IPS-NIHi11 (cell line): ENCODE results near the gene AACS.
"Not testable (repeated sequence)": the region's sequence is repeated elsewhere in the genome, so short reads cannot be mapped to it uniquely, and the experiment has no call there.

Experiments used
- DNase-seq: peaks from one replicate; pipeline ENCODE4 v3.0.0; 2012; ENCODE audit warnings: mixed read lengths, low spot score

AACS gene

GRCh38 chr12:125057708-125058107 lies 7.5 kb upstream of the AACS start:
- no peak for DNase-seq

DNA sequence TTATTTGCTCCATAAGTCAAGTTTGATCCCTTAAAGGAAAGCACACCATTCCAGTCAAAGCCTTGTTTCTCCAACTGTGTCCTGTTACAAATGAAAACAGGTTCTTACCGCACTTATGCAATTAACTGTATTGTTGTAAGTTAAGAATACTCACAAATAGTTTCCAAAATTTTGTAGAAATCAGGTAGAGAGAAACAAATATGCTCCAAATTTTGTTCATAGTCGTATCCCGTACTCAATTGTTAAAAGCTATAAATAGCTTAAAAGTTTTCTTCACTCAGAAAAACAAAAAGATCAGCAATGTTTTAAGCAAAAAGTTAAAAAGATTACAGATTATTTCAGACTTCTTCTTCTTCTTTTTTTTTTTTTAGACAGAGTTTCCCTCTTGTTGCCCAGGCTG lies 4.0 kb upstream of the AACS start:
- no peak for DNase-seq

DNA sequence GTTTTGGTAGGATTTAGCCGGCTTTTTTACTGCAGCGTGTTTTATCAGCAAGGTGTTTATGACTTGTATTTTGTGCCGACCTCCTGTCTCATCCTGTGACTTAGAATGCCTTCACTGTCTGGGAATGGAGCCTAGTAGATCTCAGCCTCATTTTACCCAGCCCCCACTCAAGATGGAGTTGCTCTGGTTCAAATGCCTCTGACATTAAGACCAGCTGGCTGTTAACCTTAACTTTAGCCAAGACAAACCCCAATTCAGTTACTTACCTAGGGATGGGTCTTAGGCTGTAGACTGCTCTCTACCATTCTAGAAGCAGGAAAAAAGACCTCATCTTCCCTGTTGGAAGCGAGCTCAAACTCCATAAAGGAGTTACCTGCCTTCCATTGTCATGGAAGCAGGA lies 1.7 kb upstream of the AACS start:
- not testable (repeated sequence) for DNase-seq

- no peak for DNase-seq
These were observed 743 bp upstream of the AACS start for GRCh38 chr12:125064492-125064891.

GRCh38 chr12:125065919-125066570 lies 810 bp downstream of the AACS start:
- no peak for DNase-seq

- DNase-seq = no peak
These were observed 3.2 kb downstream of the AACS start for GRCh38 chr12:125068391-125068790.

DNA sequence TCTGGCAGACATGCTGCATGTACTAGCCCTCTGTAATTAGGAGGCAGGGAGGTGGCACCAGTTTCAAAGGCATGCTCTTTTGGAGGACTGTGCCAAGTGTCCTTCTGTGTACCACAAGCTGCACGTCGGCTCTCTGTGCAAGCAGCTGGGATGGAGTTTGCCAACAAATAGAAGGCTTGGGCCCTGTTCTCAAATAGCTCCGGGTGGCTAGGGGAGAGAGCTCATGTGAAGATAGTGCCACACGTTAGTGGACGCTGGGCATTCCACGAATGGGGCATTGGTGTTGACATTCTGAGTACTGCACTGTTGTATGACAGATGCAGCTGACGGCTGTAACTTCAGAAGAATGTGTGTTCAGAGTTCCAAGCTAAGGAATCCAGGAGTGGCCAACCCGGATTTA lies 4.4 kb downstream of the AACS start:
- DNase-seq = no peak

- no peak for DNase-seq
These were observed 4.9 kb downstream of the AACS start for GRCh38 chr12:125070112-125070511.

DNA sequence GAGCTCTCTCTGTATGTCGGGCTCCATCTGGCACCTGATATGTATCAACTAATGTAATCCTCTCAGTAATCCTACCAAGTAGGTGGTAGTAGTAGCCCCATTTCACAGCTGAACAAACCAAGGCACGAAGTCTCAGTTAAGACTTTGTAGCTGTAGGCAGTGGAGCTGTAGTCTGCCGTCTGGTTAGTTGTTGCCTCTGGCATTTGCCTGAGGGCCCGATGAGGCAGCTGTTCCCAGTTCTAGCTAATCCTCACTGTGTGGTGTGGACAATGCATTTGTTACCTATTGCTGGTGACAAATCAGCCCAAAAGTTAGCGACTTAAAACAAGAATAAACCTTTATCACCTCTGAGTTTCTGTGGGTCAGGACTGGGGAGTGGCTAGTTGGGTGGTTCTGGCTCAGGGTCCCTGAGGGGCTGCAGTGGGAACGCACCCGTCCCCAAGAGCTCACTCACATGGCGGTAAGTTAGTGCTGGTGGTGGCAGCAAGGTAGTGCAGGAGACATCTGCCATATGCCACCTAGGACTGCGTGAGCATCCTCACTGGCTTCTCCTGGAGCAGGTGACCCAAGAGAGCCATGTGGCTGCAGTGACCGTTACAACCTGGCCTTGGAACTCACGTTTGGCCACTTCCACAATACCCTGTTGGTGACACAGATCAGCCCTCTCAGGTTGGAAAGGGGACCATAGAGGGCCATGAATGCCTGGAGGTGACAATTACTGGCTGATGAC lies 5.6 kb downstream of the AACS start:
- no peak for DNase-seq

DNA sequence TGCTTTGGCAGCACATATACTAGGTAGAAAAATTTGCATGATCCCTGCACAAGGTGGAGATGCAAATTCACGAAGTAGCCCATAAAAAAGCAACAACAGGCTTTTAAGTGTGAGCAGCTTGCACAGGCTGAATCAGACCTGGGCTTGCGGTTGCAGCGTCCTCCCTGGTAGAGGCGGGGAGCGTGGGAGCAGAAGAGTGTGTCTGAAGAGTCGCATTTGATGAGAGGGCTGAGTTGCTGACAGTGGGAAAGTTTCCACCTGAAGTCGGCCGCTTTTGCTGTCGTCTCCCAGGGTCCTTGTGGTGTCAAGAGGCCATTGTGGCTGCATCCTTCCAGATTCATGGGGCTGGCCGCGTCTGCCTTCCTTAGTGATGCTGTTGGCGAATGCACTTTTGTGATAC lies 6.2 kb downstream of the AACS start:
- DNase-seq = no peak

DNA sequence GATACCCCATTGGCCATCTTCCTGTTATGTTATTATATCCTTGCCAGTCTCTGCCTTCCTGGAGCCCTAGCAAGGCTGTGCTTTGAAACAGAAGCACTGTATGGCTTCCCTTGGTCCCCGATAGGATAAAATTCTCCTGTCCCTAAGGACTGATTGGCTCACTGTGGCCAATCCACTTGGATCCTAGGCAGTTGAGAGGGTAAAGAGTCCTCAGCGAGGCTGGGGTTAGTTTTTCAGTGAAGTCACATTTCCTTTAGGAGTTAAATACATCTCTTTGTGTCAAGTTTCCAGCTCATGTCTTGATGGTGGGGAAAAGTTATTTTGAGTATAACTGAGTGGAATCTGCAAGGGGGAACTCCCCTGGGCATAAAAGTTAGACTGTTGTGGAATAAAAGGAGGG lies 7.3 kb downstream of the AACS start:
- DNase-seq = no peak

- not testable (repeated sequence) for DNase-seq
These were observed 9.1 kb downstream of the AACS start for GRCh38 chr12:125074294-125074693.

DNA sequence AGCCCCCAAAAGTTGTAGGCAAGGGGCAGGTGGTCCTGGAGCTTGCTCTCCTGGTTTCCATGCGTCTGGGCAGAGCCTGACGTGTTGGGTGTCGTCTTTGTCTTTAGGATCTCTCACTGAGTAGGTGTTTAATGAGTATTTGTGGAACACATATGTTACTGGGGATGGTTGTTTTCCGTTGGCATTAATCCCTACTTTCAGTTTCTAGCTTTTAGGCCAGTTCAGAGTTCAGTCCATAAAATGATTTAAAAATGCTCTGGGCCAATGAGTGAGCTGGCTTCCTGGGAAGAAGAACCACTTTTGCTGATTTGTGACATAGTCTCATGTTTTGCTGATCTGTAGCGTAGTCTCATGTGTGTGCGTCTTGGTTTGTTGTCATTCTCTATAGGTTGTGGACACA lies 10.9 kb downstream of the AACS start:
- DNase-seq = no peak

DNA sequence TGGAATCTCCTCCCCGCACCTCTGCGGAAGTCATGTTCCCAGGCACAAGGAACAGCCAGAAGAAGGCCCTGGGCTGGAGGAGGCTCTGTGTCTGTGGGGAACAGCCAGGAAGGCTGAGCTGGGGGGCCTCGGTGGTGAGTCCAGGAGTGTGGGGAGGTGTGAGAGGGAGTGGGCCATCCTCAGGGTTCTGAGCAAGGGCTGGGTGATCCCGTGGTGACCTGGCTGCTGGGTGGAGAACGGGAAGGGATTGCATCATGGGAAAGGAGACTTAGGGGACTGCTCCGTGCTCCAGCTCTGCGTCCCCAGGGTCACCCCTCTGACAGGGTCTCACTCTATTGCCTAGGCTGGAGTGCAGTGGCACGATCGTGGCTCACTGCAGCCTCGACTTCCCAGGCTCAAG lies 13.8 kb downstream of the AACS start:
- no peak for DNase-seq

GRCh38 chr12:125079648-125080645 lies 14.7 kb downstream of the AACS start:
- DNase-seq = no peak

DNA sequence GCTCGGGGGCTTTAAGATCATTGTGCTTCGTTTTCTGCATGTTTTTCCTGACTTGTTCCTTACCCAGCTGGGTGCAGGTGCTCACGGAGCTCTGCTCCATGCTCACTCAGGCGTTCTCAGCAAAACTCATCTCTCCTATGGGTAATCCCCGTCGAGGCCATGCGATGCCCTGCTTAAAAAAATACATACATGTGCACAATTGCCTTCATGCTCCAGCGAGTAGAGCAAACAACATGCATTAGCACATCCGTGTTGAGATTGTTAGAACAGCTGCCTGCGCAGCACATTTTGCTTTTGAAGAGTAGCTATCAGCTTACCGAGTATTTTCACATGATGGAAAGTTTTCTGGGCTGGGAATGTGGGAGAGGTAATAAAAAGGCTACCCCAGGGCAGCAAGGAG lies 16.2 kb downstream of the AACS start:
- no peak for DNase-seq

- no peak for DNase-seq
These were observed 17.8 kb downstream of the AACS start for GRCh38 chr12:125083072-125083471.

DNA sequence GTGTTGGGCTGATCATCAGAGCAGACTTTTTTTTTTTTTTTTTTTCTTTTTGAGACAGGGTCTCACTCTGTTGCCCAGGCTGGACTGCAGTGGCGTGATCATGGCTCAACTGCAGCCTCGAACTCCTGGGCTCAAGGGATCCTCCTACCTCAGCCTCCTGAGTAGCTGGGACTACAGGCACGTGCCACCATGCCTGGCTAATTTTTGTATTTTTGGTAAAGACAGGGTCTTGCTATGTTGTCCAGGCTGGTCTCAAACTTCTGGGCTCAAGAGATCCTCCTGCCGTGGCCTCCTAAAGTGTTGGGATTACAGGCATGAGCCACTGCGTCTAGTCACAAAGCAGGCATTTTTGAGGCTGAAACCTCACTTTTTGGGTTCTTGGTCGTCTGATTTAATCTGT lies 23.0 kb downstream of the AACS start:
- DNase-seq = not testable (repeated sequence)

DNA sequence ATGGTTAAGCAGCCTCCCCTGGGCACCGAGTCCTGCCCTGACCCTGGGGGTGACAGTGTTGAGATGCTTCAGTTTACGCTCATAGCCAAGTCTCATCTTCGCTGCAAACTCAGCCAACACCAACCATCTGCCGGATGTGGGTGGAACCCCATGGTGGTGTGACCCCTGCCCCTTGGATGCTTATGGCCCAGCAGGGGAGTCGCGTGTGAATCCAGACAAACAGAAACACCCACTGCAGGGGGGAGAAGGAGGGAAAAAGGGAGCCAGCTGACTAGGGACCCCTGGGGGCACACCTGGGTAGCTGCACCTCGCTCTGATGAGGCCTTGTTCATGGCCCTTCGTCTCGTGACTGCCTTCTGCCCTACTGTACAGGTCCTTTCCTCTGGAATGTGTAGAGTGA lies 23.8 kb downstream of the AACS start:
- peak; percentile 69 for DNase-seq

DNA sequence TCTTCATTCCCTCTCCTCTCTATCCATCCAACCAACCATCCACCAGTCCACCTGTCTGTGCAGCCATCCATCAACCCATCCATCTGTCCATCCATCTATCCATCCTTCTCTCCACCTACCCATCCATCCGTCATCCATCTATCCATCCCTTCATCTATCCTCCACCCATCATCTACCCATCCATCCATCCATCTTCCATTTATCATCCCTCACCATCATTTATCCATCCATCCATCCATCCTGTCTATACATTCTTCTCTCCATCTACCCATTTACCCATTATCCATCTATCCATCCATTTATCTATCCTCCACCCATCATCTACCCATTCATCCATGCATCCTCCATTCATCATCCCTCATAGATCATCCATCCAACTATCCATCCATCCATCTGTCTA lies 24.4 kb downstream of the AACS start:
- DNase-seq = no peak

DNA sequence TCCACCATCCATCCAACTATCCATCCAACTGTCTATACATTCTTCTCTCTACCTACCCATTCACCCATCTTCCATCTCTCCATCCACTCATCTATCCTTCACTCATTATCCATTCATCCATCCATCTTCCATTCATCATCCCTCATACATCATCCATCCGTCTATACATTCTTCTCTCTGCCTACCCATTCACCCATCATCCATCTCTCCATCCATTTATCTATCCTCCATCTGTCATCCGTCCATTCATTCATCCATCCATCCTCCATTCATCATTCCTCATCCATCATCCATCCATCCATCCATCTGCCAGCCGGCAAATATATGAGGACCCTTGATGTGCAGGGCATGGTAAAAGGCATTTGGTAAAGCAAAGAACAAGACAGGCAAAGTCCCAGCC lies 25.2 kb downstream of the AACS start:
- no peak for DNase-seq

DNA sequence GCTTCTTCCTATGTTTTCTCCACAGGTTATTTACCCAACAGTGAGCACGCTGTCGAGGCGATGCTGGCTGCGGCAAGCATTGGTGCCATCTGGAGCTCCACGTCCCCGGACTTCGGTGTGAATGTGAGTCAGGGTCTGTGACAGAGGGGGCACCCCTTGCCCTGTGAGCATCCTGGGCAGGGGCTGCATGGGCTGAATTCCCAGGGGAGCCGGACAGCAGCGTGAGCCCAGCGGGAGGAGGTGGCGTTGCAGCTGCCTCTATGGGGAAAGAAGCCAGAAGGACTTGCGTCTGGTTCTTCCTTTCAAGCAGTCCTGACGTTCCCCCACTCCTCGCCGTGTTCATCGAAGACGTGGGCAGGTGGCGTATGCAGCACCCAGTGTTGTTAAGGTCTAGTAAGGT lies 26.2 kb downstream of the AACS start:
- no peak for DNase-seq
